GM12878 (cell line): ENCODE data around the gene ANO2. TPM values are rescaled to one million over a fixed set of nuclear protein-coding genes. Genes with fewer than 3 reads are reported as not detected.

Experiments
- ATF2 ChIP-seq: IDR thresholded peaks from 2 replicates; pipeline ENCODE4 v1.6.1; 2012; ENCODE audit warnings: low read length, inconsistent platforms
- BRCA1 ChIP-seq: IDR thresholded peaks from 2 replicates; pipeline ENCODE4 v1.6.1; 2011; ENCODE audit warnings: low read depth, low read length, improper control_type of control experiment
- CTCF ChIP-seq, 3 experiments: IDR thresholded peaks in 2 of 3; conservative IDR thresholded peaks in 1 of 3; 2 replicates each; pipeline ENCODE4 v1.5.1; 2011; ENCODE audit warnings: low read depth in 3 of 3, low read length in 3 of 3, mild to moderate bottlenecking in 3 of 3, control low read depth in 2 of 3, moderate library complexity in 2 of 3, inconsistent platforms in 1 of 3, mixed read lengths in 1 of 3; ENCODE audit not compliant: control insufficient read depth in 2 of 3, insufficient read depth in 1 of 3; ENCODE audit errors: extremely low read depth in 1 of 3
- MEF2A ChIP-seq: IDR thresholded peaks from 2 replicates; pipeline ENCODE4 v1.6.1; 2011; ENCODE audit warnings: low read depth, mild to moderate bottlenecking, low read length, moderate library complexity; ENCODE audit not compliant: insufficient read depth
- MLLT1 ChIP-seq: fragments of 450-650 bp; IDR thresholded peaks from 2 replicates; pipeline ENCODE4 v1.6.1; 2016; ENCODE audit warnings: mild to moderate bottlenecking
- NFYB ChIP-seq: IDR thresholded peaks from 2 replicates; pipeline ENCODE4 v1.6.1; 2011; ENCODE audit warnings: low read depth, mild to moderate bottlenecking, low read length, improper control_type of control experiment, moderate library complexity; ENCODE audit not compliant: insufficient read depth
- RAD51 ChIP-seq: fragments of 450-650 bp; IDR thresholded peaks from 2 replicates; pipeline ENCODE4 v1.6.1; 2016; ENCODE audit warnings: moderate library complexity, mild to moderate bottlenecking, inconsistent platforms
- RB1 ChIP-seq: fragments of 450-650 bp; formaldehyde crosslinking; IDR thresholded peaks from 2 replicates; pipeline ENCODE4 v1.6.1; 2017; ENCODE audit warnings: mild to moderate bottlenecking, borderline replicate concordance
- USF1 ChIP-seq: IDR thresholded peaks from 2 replicates; pipeline ENCODE4 v1.6.1; 2011; ENCODE audit warnings: borderline replicate concordance, low read depth, mild to moderate bottlenecking, moderate library complexity, mixed read lengths, low read length; ENCODE audit not compliant: insufficient read depth; ENCODE audit errors: extremely low read length
- polyA plus RNA-seq, 11 experiments: library from polyadenylated mRNA; depleted of rRNA in 4 of 11; unstranded in 6 of 11; stranded (reverse) in 5 of 11; fragments of >200 nt; fragmentation: Nextera tagmentation in 4 of 11; fragmentation: Illumina TruSeq in 1 of 11; extraction: Ambion mirVana in 4 of 11; extraction: Trizol in 1 of 11; gene quantifications; 1 replicate in 1 of 11; 2 replicates in 10 of 11; pipeline versions ENCODE4 v1.2.1 to v1.2.3, GENCODE V29; 2011 to 2016; ENCODE audit warnings: inconsistent platforms in 2 of 11, missing spikeins in 2 of 11, low read depth in 1 of 11
- total RNA-seq, 4 experiments: library from RNA; depleted of rRNA in 3 of 4; stranded (reverse); fragments of >200 nt in 3 of 4; fragmentation: Illumina TruSeq in 1 of 4; extraction: Trizol in 1 of 4; gene quantifications; 2 replicates each; pipeline versions ENCODE4 v1.2.1 to v1.2.3, GENCODE V29; 2013 to 2021

ANO2 gene
- total and polyA plus RNA-seq, 10 of the 15 experiments (the other 5 are each of a cell fraction or from before 2014, with no cell fraction given): not detected

GRCh38 chr12:5554711-5555110, 390.3 kb downstream of the ANO2 start (continued):
- TF ChIP-seq ATF2: no peak
- TF ChIP-seq RB1: no peak
- TF ChIP-seq CTCF (IDR thresholded peaks at IDR 0.05 in 2 of 3, conservative IDR thresholded peaks at IDR 0.05 in 1 of 3; ENCODE audit: control insufficient read depth in 2 of 3, extremely low read depth in 1 of 3, insufficient read depth in 1 of 3, low read depth in 3 of 3, low read length in 3 of 3): no peak
- no peak for TF ChIP-seq RAD51
- TF ChIP-seq MLLT1: no peak
- no peak for TF ChIP-seq NFYB
- TF ChIP-seq USF1: no peak
- no peak for TF ChIP-seq BRCA1
- no peak for TF ChIP-seq MEF2A
- TF ChIP-seq, all 136 proteins: peak for 0
